ENCODE data around the gene HEXB. TPM values are rescaled to one million over a fixed set of nuclear protein-coding genes. Genes with fewer than 3 reads are reported as not detected.

HEXB gene
- total and polyA plus RNA-seq, 2 of the 13 experiments (the other 11 are each of a cell fraction or from before 2014, with no cell fraction given), result 100 to 104 TPM

DNA sequence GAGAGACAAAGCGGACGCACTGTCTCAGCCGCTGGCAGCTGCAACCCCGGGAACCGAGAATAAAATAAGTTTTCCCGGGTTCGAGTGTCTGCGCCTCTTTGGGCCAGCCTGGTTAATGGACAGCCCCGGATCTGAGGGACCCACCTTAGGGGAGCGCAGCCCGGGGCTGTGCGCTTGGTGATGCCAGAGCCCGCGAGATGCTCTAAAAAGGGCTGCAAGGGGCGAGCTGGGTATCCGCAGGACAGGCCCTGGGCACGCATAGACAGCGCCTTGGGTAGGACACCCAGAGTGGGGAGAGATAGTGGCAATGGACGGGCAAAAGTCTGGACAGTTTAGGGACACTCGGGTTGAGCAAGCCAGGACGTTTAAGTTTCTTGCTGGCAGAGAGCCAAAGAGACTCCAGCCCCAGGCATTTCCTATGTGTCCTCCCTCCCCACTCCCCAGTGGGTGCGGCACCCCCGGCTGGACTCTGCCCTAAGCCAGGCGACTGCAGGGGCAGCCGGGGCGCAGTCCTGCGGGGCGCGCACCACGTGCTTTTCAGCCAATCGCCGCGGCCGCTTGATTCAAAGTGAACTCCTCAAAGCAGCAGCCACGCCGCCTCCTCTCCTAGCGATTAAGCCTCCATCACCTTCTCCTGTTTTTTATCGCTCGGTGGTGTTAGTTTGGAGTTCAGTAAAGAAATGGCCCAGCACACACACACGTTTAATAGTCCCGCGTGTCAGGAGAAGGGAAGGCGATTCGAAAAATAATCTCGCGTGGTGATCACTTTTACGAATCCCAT lies 43.9 kb upstream of the HEXB start (continued):
- peak; percentile 95 for TF ChIP-seq MYC (CRISPR knock-in tag; IDR thresholded peaks at IDR 0.05; ENCODE audit: borderline replicate concordance)
- no peak for TF ChIP-seq RORA (CRISPR knock-in tag; IDR thresholded peaks at IDR 0.05)
- 0 out of 2 replicates have a peak, but pooled peaks have one; percentile 12 for TF ChIP-seq ZNF430 (CRISPR knock-in tag; IDR thresholded peaks at IDR 0.05)
- TF ChIP-seq, protein P1, sequence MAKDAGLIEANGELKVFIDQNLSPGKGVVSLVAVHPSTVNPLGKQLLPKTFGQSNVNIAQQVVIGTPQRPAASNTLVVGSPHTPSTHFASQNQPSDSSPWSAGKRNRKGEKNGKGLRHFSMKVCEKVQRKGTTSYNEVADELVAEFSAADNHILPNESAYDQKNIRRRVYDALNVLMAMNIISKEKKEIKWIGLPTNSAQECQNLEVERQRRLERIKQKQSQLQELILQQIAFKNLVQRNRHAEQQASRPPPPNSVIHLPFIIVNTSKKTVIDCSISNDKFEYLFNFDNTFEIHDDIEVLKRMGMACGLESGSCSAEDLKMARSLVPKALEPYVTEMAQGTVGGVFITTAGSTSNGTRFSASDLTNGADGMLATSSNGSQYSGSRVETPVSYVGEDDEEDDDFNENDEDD (CRISPR knock-in tag; IDR thresholded peaks at IDR 0.05; ENCODE audit: borderline replicate concordance), result peak; percentile 73; the same call in 1 of the 2 replicates
- TF ChIP-seq POLR2AphosphoS5 (IDR thresholded peaks at IDR 0.05; ENCODE audit: low read depth, low read length), result peak; percentile 64
- TF ChIP-seq ZFAT (CRISPR knock-in tag; conservative IDR thresholded peaks at IDR 0.05), result no peak
- TF ChIP-seq, protein P2, sequence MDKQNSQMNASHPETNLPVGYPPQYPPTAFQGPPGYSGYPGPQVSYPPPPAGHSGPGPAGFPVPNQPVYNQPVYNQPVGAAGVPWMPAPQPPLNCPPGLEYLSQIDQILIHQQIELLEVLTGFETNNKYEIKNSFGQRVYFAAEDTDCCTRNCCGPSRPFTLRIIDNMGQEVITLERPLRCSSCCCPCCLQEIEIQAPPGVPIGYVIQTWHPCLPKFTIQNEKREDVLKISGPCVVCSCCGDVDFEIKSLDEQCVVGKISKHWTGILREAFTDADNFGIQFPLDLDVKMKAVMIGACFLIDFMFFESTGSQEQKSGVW (CRISPR knock-in tag; IDR thresholded peaks at IDR 0.05; ENCODE audit: borderline replicate concordance), result no peak
- TF ChIP-seq RXRB (CRISPR knock-in tag; IDR thresholded peaks at IDR 0.05; ENCODE audit: borderline replicate concordance), result peak; percentile 61; the same call in 1 of the 2 replicates
- no peak for TF ChIP-seq JUNB (CRISPR knock-in tag; IDR thresholded peaks at IDR 0.05; ENCODE audit: borderline replicate concordance)
- TF ChIP-seq, protein P3, sequence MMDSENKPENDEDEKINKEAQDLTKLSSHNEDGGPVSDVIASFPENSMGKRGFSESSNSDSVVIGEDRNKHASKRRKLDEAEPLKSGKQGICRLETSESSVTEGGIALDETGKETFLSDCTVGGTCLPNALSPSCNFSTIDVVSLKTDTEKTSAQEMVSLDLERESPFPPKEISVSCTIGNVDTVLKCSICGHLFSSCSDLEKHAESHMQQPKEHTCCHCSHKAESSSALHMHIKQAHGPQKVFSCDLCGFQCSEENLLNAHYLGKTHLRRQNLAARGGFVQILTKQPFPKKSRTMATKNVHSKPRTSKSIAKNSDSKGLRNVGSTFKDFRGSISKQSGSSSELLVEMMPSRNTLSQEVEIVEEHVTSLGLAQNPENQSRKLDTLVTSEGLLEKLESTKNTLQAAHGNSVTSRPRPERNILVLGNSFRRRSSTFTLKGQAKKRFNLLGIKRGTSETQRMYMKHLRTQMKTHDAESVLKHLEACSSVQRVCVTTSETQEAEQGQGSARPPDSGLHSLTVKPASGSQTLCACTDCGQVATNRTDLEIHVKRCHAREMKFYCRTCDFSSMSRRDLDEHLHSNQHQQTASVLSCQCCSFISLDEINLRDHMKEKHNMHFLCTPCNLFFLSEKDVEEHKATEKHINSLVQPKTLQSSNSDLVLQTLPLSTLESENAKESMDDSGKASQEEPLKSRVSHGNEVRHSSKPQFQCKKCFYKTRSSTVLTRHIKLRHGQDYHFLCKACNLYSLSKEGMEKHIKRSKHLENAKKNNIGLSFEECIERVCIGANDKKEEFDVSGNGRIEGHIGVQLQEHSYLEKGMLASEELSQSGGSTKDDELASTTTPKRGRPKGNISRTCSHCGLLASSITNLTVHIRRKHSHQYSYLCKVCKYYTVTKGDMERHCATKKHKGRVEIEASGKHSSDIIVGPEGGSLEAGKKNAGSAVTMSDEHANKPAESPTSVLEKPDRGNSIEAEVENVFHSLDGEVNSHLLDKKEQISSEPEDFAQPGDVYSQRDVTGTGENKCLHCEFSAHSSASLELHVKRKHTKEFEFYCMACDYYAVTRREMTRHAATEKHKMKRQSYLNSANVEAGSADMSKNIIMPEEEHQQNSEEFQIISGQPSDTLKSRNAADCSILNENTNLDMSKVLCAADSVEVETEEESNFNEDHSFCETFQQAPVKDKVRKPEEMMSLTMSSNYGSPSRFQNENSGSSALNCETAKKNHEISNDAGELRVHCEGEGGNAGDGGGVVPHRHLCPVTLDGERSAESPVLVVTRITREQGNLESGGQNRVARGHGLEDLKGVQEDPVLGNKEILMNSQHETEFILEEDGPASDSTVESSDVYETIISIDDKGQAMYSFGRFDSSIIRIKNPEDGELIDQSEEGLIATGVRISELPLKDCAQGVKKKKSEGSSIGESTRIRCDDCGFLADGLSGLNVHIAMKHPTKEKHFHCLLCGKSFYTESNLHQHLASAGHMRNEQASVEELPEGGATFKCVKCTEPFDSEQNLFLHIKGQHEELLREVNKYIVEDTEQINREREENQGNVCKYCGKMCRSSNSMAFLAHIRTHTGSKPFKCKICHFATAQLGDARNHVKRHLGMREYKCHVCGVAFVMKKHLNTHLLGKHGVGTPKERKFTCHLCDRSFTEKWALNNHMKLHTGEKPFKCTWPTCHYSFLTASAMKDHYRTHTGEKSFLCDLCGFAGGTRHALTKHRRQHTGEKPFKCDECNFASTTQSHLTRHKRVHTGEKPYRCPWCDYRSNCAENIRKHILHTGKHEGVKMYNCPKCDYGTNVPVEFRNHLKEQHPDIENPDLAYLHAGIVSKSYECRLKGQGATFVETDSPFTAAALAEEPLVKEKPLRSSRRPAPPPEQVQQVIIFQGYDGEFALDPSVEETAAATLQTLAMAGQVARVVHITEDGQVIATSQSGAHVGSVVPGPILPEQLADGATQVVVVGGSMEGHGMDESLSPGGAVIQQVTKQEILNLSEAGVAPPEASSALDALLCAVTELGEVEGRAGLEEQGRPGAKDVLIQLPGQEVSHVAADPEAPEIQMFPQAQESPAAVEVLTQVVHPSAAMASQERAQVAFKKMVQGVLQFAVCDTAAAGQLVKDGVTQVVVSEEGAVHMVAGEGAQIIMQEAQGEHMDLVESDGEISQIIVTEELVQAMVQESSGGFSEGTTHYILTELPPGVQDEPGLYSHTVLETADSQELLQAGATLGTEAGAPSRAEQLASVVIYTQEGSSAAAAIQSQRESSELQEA (CRISPR knock-in tag; IDR thresholded peaks at IDR 0.05; ENCODE audit: not compliant biosample characterization), result no peak
- TF ChIP-seq ZNF337 (CRISPR knock-in tag; IDR thresholded peaks at IDR 0.05; ENCODE audit: borderline replicate concordance, low read depth), result no peak
- TF ChIP-seq, protein P4, sequence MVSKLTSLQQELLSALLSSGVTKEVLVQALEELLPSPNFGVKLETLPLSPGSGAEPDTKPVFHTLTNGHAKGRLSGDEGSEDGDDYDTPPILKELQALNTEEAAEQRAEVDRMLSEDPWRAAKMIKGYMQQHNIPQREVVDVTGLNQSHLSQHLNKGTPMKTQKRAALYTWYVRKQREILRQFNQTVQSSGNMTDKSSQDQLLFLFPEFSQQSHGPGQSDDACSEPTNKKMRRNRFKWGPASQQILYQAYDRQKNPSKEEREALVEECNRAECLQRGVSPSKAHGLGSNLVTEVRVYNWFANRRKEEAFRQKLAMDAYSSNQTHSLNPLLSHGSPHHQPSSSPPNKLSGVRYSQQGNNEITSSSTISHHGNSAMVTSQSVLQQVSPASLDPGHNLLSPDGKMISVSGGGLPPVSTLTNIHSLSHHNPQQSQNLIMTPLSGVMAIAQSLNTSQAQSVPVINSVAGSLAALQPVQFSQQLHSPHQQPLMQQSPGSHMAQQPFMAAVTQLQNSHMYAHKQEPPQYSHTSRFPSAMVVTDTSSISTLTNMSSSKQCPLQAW (CRISPR knock-in tag; IDR thresholded peaks at IDR 0.05), result peak; percentile 66
- TF ChIP-seq PHF5A (CRISPR knock-in tag; IDR thresholded peaks at IDR 0.05; ENCODE audit: low read depth, unreplicated experiment), result no peak
- no peak for TF ChIP-seq PAF1 (CRISPR knock-in tag; IDR thresholded peaks at IDR 0.05)
- peak; percentile 58; the same call in 1 of the 2 replicates for TF ChIP-seq ZBTB7B (CRISPR knock-in tag; IDR thresholded peaks at IDR 0.05)
- TF ChIP-seq ZNF703 (CRISPR knock-in tag; IDR thresholded peaks at IDR 0.05; ENCODE audit: borderline replicate concordance), result no peak
- TF ChIP-seq ZNF598 (CRISPR knock-in tag; IDR thresholded peaks at IDR 0.05; ENCODE audit: borderline replicate concordance), result peak; percentile 67; the same call in 1 of the 2 replicates

Measured in HepG2 (cell line).